Measurements from ENCODE around the gene TICRR.

Gene TICRR

DNA sequence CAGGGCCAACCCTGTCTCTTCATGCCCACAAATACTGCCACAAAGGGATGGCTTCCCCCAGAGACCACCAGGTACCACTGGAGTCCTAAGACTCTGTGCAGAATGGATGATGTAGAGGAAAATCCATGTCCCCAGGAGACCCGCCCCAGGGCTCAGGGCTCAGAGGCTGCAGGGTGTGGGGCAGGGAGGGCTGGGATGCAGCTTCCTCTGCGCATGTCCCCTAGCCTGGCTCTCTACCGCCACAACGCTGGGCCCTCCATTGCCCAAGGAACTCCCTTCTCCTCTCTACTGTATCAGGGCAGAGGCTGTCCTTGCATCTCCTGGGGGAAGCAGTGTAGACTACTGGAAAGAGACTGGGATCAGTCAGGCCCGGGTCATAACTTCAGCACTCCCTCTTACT lies 19.5 kb upstream of the TICRR start:
- TF ChIP-seq, protein P1, sequence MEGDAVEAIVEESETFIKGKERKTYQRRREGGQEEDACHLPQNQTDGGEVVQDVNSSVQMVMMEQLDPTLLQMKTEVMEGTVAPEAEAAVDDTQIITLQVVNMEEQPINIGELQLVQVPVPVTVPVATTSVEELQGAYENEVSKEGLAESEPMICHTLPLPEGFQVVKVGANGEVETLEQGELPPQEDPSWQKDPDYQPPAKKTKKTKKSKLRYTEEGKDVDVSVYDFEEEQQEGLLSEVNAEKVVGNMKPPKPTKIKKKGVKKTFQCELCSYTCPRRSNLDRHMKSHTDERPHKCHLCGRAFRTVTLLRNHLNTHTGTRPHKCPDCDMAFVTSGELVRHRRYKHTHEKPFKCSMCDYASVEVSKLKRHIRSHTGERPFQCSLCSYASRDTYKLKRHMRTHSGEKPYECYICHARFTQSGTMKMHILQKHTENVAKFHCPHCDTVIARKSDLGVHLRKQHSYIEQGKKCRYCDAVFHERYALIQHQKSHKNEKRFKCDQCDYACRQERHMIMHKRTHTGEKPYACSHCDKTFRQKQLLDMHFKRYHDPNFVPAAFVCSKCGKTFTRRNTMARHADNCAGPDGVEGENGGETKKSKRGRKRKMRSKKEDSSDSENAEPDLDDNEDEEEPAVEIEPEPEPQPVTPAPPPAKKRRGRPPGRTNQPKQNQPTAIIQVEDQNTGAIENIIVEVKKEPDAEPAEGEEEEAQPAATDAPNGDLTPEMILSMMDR (IDR thresholded peaks at IDR 0.05; ENCODE audit: low read depth, low read length): no peak
- DNase-seq: no peak
- Histone ChIP-seq H3K27me3 (ENCODE audit: insufficient read depth, low read depth, severe bottlenecking) (no peaks in the 10 kb centered on the region), H3K27ac (no peak overlapping the region), H3K9me3 (ENCODE audit: severe bottlenecking) (no peaks in the 10 kb centered on the region), H3K4me3 (ENCODE audit: low read depth, low read length) (no peak overlapping the region), H3K36me3 (no peaks in the 10 kb centered on the region)

DNA sequence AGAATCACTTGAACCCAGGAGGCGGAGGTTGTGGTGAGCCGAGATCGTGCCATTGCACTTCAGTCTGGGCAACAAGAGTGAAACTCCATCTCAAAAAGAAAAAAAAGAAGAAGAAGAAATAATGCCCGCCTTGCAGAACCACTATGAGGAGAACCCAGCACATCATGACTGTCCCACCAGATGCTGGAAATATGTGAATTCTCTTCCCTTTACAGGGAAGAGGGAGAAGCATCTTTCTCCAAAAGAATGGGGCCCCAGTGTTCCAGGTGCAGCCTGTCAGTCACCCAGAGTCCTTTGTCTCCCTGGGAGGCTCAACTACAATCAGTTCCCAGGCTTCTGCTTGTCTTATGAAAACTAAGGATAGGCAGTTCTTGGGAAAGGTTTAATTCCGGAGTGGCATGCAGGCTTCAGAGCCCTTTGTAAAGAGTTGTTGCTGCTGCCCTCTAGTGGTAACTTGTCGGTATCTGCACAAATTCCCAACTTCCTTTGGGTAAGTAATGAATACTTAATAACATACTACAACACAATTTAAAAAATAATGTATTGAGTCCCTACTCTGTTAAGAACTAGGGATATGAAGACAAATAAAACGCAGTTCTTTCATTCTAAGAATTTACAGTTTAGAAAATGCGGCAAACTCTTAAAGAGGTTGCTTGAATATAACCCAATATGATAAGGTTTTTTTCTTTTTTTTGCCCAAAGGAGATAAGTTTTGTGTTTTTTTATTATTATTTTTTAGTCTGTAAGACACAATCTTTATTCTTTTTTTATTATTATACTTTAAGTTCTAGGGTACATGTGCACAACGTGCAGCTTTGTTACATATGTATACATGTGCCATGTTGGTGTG lies 18.6 kb upstream of the TICRR start:
- H3K9me3 ChIP-seq (ENCODE audit: severe bottlenecking): no peaks in the 10 kb centered on the region
- no peak overlapping the region for H3K27ac ChIP-seq
- peak; percentile 61 for DNase-seq
- no peak overlapping the region for H3K4me3 ChIP-seq (ENCODE audit: low read depth, low read length)
- TF ChIP-seq, protein P1 (IDR thresholded peaks at IDR 0.05; ENCODE audit: low read depth, low read length): peak; percentile 63
- no peaks in the 10 kb centered on the region for H3K27me3 ChIP-seq (ENCODE audit: insufficient read depth, low read depth, severe bottlenecking)
- H3K36me3 ChIP-seq: no peaks in the 10 kb centered on the region

DNA sequence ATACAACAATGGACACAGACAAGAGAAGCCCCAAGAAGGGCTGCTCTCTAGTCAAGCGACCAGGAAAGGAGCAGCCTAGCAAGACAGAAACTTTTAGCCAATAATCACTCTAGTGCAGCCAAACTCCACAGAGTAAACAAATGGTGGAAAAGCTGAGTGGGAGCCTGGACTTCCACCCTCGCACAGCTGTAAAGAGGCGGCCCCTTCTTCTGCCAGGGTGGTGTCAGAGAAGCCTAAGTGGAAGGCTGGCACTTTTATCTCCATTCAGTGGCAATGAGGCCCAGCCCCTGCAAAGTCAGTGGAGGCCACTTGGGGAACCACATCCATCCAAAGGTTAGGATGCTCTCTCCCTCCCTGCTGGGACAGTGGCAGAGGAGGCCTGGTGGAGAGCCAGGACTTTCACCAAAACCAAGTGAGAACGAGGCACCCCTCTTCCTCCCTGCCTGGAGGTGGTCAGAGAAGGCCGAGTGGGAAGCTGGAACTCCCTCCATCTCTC lies 15.5 kb upstream of the TICRR start:
- no peaks in the 10 kb centered on the region for H3K27me3 ChIP-seq (ENCODE audit: insufficient read depth, low read depth, severe bottlenecking)
- H3K36me3 ChIP-seq: no peaks in the 10 kb centered on the region
- H3K4me3 ChIP-seq (ENCODE audit: low read depth, low read length): no peak overlapping the region
- no peak overlapping the region for H3K27ac ChIP-seq
- H3K9me3 ChIP-seq (ENCODE audit: severe bottlenecking): no peaks in the 10 kb centered on the region
- TF ChIP-seq, protein P1 (IDR thresholded peaks at IDR 0.05; ENCODE audit: low read depth, low read length): no peak
- DNase-seq: no peak

DNA sequence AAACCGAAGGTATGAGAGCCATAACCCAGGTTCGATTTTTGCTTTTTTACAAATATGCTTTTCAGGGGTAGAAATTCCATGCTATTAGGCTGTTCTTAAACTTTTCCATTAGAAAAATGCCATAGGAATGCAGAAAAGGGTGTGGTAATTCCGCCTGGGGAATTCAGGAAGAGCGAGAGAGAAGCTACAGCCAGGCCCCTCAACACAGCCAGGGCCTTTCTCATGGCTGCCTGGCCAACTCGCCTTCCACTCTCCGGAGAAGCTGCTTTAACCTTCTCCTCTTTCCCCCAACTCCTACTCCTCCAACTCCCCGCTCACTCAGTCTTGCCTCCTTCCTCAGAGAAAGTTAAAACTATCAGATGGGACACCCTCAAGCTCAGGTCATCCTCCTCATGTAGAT lies 9.1 kb upstream of the TICRR start:
- no peak for DNase-seq
- H3K36me3 ChIP-seq: no peaks in the 10 kb centered on the region
- no peaks in the 10 kb centered on the region for H3K27me3 ChIP-seq (ENCODE audit: insufficient read depth, low read depth, severe bottlenecking)
- H3K9me3 ChIP-seq (ENCODE audit: severe bottlenecking): no peaks in the 10 kb centered on the region
- TF ChIP-seq, protein P1 (IDR thresholded peaks at IDR 0.05; ENCODE audit: low read depth, low read length): no peak
- H3K27ac ChIP-seq: no peak overlapping the region
- no peak overlapping the region for H3K4me3 ChIP-seq (ENCODE audit: low read depth, low read length)

DNA sequence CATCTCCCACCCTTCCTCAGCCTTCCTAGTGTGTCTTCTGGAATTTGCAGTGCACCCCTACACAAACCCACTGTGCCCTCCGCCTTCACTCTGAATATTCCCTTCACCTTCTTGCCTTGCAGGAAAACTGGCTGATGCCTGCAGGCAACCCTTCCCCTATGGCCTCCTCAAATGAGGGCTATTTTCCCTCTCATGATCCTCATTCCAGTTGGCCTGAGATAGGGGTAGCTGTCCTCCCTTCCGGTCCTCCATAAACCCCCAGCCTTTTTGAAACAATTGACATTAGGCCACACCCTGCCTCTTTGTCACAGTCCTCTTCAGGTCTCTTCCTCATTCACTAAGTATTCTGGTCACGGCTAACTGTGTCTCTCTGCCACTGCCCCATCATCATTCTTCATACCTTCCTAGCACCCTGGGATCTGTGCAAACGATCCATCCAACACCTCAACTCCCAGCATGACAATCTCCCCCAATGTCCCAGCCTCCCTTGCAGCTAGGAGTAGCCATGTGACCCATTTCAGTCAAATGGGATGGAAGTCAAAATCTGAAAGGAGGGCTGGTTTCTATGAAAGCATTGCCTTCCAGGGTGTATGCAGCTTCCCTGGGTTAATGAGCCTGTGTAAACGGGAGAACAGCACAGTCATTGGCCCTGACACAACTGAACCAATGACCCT lies 8.5 kb upstream of the TICRR start:
- no peaks in the 10 kb centered on the region for H3K36me3 ChIP-seq
- no peak overlapping the region for H3K27ac ChIP-seq
- TF ChIP-seq, protein P1 (IDR thresholded peaks at IDR 0.05; ENCODE audit: low read depth, low read length): no peak
- no peak overlapping the region for H3K4me3 ChIP-seq (ENCODE audit: low read depth, low read length)
- DNase-seq: no peak
- H3K9me3 ChIP-seq (ENCODE audit: severe bottlenecking): no peaks in the 10 kb centered on the region
- no peaks in the 10 kb centered on the region for H3K27me3 ChIP-seq (ENCODE audit: insufficient read depth, low read depth, severe bottlenecking)
